Astrocyte of the hippocampus (primary cell): ENCODE results near the gene TTC34.

Source experiments
- DNase-seq: peaks from one replicate; pipeline ENCODE4 v3.0.0; 2011; ENCODE audit warnings: low read depth, low spot score

TTC34 gene

DNA sequence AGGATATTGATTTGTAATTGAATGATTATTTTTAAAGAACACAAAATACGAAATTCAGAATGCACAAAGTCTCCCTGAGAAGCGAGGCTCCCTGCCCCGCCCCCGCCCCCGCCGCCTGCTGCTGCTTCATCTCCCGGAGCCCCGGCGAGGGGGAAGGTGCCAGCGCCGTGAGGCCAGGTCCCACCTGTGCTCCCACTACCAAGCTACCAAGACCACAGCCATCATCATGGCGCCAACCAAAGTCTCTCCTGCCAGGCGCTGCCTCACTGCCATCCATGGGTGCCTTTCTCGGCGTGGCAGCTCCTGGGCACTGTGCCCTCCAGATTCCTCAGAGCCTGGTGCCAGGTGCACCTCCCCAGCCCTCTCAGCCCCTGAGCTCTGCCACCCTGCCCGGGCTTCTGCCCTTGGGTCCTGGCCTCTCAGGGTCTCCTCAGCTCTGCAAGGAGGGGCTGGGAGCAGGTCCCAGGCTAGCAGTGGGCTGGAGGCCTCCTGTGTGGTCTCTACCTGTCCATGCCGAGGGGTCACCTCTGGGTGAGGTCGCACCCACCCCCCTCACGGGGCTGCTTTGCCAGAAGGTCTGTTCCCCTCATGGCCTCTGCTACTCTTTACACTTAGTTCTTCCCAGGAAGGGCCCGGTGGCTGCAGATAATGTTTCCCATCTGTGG, 29.4 kb upstream of the TTC34 start:
- DNase-seq: no peak

DNA sequence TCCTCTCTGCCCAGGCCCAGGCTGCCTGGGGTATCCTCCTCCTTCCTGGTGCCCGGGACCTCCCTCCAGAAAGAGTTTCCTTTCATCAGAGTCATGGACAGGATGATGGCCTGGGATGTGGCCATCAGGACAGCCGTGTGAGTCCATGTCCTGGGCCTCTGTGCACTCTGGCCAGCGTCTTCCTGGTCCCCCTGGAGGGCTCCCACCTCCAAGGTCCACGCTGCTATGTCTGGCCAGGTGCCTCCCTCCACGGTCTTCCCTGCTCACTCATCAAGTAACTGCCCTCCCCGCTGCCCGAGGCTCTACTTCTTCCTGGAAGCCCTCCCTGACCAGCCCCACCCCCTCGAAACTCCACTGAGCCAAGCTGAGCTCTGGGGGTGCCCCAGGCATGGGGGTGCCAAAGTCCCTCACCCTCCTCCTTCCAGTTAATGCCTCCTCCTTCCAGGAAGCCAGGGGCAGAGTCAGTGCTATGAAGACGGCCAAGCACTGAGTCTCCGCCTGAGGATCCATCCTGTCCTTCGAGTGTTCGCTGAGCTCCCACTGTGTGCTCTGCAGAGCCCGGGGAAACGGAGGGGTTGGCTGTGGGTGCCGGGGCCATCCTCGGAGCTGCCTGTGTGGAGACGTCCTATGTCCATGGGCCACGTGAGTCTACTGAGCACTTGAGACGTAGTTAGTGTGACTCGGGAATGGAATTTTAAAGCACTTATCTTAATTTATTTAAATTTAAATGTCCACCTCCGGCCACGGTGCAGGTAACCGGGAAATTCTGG, 28.5 kb upstream of the TTC34 start:
- DNase-seq: no peak

DNA sequence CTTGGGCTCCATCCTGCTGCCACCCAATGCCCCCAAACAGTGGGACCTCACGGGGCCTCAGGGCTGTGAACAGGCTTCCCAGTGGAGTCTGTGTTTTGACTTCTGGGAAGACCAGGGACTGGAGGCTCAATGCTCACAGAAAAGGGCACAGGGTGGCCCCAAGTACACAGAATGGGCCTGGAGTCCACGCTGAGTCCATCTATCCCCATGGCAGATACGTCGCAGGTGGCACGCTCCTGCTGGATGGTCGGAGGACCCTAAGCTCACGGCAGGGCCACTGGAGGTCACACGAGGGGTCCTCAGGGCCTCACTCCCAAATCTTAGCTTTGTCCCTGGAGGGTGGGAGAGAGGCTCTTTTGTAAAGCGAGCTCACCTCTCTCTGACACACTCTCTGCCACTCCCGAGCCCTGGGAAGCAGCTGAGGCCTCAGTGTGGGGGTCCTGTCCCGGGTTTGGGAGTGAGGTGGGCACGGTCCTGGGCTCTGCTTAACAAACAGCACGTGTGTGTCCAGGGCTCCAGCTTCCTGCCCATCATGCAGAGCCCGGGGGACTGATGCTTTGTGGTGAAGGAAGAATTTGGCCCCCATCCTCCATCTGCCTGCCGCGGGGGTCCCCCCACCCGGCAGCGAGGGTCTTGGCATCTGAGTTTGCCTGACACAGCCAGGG, 27.2 kb upstream of the TTC34 start:
- no peak for DNase-seq

DNA sequence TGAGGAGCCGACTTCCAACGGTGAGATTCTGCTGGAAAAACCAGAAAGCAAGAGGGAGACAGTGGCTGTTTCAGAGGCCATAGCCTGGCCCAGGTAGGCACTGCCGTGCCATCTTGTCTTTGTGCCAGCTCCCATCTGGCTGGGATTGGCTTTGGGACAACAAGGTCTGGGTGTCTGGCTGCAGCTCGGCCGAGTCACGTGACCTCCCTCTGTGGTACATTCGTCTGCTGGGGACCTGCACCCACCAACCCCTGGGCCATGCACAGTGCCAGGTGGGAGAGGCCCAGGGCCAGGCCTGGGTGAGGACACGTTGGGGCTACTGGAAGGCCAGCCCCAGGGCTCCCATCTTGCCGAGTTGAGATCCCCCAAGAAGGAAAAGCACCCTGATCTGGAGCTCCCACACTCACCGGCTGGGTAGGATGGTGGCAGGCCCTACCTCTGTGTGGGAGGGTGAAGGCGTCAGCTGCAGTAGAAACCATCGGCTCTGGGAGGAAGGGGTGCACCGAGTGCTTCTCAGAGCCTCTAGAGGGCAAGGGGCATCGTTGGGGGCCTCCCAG, 25.3 kb upstream of the TTC34 start:
- no peak for DNase-seq

DNA sequence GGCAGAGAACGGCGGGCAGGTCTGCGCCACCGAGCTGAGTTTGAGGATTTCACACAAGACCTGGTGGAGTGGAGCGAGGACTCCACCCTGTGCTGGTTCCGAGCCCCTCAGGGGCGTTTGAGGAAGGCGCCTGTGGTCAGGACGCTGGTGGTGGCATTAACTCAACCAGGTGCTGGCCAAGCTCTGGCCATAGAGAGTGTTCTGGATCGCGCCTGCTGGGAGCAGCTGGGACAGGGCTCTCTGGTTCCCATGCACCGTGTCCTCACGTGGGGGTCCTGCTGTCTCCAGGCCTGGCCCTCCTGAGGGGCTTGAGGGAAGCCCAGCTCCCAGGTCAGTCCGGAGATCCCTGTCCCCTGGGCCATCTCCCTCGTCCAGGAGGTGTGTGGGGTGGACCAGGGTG, 24.8 kb upstream of the TTC34 start:
- no peak for DNase-seq

DNA sequence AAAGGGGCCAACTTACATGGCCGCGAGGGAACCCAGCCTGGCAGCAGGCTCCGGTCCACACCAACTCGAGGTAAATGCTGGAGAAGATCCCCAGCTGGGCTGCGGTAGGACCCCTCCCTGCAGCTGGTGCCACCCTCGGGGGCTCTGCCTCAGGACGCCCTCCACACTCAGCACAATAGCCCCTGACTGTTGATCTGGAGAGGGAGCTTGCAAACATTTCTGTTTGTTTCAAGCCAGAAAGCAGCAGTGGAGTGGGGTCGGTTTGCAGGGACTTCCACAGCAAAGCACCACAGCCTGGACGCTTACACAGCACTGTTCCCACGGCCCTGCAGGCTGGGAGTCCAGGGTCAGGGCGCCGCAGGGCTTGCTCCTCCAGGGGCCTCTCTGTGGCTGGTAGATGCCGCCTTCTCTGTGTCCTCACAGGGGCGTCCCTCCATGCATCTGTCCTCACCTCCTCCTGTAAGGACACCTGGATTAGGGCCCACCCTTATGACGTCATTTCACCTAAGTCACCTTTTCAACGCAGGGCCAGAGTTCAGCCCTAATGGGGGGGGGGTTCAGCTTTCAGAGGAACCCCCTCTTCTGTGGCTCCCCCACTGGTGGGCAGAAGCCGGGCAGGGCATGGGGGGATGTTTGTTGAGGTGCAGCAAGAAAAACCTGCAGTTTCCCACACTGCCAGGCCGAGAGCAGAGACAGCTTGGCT, 24.1 kb upstream of the TTC34 start:
- no peak for DNase-seq

DNA sequence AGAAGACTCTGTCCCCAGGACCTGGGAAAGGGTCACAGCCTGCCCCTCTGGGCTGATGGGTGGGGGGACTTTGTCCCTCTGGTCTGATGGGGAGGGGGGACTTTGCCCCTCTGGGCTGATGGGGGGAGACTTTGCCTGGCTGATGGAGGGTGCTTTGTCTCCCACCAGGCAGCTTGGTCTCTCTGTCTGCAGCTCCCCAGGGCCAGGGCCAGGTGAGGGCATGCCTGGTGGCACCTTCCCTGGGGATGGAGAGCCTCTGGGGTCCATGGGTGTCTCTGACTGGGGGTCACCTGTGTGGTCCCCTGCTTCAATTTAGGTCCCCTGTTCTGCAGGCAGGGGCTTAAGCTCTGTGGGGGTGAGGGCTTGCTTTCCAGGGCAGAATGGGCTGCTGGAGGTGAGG, 23.5 kb upstream of the TTC34 start:
- no peak for DNase-seq

DNA sequence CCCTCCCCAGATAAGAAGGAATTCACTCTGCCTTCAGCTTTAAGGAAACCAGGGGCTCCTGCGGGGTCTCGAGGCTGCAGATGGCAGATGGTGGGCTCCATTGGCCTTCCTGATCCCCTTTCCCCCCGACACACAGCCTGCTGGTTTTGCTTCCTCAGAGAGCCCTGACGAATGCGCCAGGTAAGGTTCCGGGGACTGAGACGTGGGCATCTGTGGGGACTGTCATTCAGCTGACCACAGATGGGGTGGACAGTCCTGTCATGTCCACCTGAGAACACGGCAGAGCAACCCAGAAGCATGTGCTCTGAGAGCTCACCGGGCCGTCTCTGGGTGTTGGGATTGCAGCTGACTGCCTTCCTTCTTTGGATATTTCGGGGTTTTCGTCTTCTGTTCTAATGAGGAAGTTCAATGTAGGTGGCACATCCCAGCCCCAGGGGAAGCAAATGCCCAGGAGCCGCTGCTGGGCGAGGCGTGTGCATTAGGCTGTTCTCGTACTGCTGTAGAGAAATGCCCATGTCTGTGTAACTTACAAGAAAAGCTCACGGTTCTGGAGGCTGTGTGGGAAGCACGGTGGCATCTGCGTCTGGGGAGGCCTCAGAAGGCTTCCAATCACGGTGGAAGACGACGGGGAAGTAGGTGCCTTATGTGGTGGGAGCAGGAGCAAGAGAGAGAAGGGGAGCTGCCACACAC, 22.6 kb upstream of the TTC34 start:
- DNase-seq: no peak

DNA sequence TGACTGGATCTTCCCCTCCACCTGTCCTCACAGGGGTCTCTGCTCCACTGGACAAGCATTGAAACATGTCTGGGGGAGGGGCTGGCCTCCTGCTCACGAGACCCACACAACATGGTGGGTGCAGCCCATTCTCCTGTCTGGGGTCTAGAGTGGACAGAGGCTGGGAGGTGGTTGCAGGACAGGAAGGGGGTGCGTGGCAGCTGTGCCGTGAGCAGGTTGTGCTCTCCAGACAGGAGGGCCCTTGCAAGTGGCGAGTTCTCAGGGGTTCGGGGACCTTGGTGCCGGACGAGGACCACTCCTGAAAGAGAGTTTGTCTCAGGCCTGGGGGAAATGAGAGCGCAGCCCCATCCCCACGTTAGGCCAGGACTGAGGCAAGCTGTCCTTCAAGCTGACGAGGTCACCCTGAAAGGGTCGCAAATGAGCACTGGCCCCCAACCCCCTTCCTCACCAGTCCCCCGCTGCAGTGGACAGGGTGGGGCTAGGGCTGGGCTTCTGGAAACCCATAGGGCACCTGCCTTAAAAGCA, 21.2 kb upstream of the TTC34 start:
- no peak for DNase-seq

DNA sequence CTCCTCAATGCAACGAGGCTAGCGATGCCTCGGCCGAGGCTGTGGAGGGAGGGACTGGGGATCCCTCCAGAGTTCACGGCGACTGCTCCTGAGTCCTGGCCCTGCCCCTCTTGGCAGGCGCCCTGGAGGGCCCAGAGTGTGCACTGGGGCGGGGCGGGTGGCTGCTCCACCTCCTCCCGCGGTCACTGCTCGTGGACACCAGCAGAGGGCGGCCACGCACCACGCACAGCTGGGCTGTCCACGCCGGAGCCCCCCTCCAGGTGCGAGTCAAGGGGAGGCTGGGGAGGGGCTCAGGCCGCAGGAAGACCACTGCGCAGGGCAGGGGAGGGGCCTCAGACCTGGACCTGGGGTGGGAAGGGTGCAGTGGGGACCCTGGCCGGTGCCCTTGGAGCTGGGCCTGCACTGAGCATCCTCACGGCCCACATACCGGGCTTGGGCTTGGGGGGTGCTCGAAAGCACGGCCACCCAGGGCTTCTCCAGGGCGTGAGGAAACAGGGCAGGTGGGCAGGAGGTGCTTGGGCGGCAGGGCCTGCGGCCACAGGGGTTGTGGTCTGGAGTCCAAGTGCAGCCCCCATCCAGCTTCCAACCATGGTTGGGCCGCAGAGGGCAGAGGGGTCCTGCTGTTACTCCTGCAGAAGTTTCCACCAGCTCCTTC, 20.6 kb upstream of the TTC34 start:
- peak; percentile 54 for DNase-seq

DNA sequence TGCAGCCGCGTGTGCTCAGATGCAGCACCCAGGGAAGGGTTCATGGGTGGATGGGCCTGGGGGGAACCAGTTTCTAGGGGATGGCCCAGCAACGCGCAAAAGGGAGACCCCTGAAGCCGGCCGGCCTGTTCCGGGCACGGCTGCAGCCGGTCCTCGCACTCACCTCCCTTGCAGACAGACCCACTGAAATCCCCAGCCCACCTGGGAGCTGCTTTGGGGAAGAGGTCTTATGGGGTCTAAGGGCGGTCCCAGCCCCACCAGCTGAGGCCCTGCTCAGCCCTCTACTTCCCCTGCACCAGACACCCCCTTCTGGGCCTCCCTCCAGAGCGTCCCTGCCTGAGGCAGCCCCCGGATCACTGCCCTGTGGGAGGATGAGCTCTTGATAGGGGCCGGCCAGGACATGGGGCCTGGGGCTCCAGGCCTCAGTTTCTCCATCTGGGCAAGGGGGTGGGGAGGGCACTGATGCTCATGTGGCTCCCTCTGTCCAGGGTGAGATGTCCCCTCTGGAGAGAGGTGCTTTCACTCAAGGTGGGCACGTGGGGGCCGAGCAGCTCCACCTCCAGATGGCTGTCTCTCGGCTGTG, 20.0 kb upstream of the TTC34 start:
- DNase-seq: no peak

DNA sequence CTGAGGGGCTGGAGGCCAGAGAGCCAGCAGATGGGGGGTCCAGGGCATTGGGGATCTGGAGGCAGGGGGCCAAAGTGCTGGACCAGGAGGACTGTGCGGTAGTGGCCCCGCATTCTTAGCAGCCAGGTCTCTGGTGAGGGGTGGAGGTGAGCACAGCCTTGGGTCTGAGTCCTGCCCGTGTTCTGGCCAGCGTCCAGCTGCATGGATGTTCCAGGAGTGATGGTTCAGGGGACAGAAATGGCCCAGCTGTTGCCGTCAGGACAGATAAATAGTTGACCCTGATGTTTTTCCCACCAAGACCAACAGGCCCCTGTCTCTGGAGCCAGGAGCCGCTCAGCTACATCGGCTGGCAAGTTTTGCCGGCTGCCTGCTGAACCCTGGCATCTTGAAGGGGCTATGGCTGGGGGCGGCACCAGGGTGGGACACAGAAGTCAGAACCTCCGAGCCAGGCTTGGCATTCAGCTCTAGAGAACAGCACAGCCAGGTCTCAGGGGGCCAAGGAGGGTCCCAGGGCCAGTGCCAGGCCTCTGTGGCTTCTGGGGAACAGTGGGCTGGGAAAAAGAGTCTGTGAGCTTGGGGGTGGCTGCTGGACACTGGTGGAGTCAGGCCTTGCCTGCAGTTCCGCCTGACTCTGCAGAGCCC, 19.4 kb upstream of the TTC34 start:
- no peak for DNase-seq

DNA sequence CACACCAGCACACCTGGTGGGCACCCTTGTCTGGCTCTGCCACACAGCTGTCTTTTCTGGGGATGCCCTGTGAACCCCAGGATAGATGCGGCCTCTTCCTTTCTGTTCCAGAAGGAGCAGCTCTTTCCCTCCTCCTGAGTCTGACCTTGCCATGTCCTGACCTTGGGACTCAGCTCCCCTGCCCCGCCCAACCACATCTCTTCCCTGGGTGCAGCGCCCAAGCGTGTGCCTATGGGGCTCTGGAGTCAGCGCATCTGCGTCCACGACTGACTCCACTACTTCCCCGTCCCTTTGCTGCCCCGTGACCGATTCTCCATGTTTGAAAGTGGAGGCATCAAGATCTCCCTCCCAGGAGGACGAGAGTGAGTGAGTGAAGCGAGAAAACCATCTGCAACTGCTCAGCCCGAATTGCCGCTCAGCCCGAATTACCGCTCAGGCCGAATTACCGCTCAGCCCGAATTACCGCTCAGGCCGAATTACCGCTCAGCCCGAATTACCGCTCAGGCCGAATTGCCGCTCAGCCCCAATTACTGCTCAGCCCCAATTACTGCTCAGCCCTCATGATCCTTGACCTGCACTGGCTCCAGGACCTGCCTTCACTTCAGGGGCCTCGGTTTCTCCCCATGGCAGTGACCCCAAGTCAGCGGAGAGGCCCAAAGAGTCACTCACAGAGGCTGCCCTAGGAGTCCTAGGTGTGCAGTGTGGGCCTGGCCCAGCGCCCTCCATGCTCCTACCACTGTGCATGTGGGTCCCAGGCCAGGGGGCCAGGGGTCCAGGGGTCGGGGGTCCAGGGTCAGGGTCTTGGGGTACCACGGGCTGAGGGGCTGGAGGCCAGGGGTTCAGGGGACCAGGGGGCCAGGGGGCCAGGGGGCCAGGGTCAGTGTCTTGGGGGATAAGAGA, 18.6 kb upstream of the TTC34 start:
- DNase-seq: no peak

DNA sequence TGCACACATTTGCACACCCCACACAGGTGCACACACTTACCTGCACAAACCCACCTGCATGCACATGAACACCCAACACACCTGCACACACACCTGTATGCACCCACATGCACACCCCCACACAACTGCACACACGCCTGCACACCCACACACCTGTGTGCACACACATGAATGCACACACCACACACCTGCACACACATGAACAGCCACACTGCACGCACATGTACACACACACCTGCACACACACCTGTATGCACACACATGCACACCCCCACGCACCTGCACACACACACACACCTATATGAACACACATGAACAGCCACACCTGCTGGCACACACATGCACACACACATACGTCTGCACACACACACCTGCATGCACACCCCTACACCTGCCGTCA, 17.9 kb upstream of the TTC34 start:
- DNase-seq: no peak

DNA sequence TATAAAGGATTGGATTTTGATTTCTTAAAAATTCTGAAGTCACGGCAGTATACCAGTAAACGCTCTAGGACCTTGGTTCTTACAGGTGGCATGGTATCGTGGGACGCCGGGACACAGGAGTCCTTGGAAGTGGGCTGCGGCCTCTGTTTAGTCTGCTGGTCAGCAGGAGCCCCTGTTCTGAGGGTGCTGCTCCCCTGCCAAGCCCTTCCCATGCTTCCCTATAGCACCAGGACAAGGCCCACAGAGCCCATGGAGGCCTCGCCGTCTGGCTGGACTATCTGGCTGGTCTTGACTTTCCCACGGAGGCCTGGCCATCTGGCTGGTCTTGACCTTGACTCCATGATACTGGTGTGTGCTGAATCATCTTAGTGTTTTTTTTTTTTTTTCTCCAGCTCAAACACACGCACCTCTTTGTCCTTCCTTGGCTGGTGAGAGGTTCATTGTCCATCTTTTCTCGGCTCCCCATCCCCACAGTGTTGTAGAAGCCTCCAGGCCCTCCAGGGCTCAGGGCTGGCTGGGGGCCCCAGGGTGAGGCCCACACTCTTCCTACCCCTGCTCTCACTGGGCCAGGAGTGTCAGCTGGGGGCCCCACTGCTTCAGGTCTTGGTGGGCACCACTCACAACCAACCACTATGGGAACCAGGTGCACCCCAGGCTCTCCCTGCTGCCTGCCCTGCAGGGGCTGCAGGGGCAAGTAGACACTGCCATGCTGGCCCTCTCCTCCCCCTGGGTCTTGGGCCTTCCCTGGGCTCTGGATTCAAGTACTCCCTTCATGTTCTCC, 16.5 kb upstream of the TTC34 start:
- DNase-seq: no peak

DNA sequence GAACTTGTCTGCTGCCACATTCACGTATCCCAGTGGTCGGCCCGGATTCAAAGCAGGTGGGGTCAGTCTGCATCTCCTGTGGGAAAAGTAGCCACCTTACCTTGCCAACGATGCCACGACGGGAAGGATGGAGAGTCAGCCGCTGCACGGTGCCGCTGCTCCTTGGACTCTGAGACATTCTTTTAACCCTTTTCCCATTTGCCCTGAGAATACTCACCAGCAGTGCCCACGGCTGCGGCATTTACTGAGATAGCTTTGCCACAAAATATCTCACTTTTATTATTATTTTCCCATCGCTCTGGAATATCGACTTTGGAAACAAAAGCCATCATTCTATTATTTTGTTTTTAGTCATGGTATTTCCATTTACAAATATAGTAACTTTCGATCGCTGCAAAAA, 15.3 kb upstream of the TTC34 start:
- no peak for DNase-seq

DNA sequence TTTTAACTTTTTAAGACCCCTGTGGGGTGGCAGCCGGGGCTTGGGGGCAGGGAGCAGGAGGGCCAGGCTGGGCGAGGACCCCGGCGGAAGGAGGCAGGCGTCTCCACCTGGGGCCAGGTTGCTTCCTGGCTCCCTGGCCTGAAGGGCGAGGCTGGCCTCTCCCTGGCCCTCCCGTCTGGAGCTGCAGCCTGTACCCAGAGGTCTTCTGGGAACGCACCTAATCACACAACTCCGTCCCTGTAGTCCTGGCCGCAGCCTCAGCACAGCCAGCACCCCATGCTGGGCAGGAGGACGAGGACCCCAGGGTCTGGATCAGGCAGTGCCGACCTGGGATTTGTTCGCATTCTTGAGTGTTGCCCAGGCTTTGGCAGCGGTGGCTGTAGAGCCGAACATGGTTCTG, 14.1 kb upstream of the TTC34 start:
- DNase-seq: no peak

DNA sequence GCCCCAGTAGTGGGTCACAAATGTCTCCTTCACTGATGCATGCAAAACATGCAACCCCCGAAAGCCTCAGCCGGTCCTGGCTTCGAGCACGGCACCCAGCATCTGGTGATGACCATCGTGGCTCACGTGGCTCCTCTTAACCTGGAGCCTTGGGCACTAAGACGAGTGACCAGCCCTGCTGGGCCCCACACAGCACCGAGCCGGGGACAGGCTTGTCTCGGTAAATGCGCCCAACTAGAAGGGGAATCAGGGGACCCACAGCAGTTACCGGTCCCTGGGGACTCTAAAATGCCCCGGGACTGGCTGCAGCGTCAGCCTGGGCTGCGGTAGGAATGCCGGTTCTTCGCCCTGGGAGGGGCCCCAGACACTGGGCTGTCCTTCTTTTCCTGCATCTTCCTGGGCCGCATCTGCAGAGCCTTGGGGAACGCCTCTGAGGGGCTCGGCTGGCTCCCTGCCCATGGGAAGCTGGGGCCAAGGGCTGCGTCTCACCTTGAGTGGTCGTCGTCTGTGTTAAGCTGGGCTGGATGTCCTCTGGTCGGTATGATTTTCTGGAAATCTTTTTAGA, 13.1 kb upstream of the TTC34 start:
- no peak for DNase-seq
